Large intestine (tissue), 3 donors: ENCODE data around the gene BATF. TPM values are rescaled to one million over a fixed set of nuclear protein-coding genes. Genes with fewer than 3 reads are reported as not detected.

Experiments
- DNase-seq, 2 donors: peaks; one replicate each; pipeline versions ENCODE4 v3.0.0 to v3.0.0-alpha.2; 2013
- H3K27ac ChIP-seq: one replicate; pipeline ENCODE4 v1.5.1; 2013; ENCODE audit warnings: low read length
- H3K27me3 ChIP-seq: 2 replicates; pipeline ENCODE4 v1.6.1; 2013; ENCODE audit warnings: low read length; ENCODE audit not compliant: control insufficient read depth, insufficient read depth
- H3K36me3 ChIP-seq: 2 replicates; pipeline ENCODE4 v1.6.1; 2013; ENCODE audit warnings: low read length; ENCODE audit not compliant: control insufficient read depth, insufficient read depth
- H3K4me1 ChIP-seq: one replicate; pipeline ENCODE4 v1.6.1; 2013; ENCODE audit warnings: low read length; ENCODE audit not compliant: control insufficient read depth, insufficient read depth
- H3K4me3 ChIP-seq: one replicate; pipeline ENCODE4 v1.5.1; 2013; ENCODE audit warnings: low read length
- H3K9me3 ChIP-seq: one replicate; pipeline ENCODE4 v1.6.1; 2013; ENCODE audit warnings: mild to moderate bottlenecking, low read depth, low read length, moderate library complexity; ENCODE audit not compliant: control insufficient read depth
- WGBS: methylation state at CpG from one replicate; pipeline ENCODE4 v1.1.5; 2013; ENCODE audit warnings: low lambda C conversion rate; ENCODE audit not compliant: insufficient coverage; 5-methylcytosine and 5-hydroxymethylcytosine counted together
- polyA plus RNA-seq: library from polyadenylated mRNA; unstranded; fragments of 120-200 nt; gene quantifications from one replicate; pipeline ENCODE4 v1.2.1, GENCODE V29; 2013

Gene BATF
- polyA plus RNA-seq, 1 donor: 0.67 TPM

DNA sequence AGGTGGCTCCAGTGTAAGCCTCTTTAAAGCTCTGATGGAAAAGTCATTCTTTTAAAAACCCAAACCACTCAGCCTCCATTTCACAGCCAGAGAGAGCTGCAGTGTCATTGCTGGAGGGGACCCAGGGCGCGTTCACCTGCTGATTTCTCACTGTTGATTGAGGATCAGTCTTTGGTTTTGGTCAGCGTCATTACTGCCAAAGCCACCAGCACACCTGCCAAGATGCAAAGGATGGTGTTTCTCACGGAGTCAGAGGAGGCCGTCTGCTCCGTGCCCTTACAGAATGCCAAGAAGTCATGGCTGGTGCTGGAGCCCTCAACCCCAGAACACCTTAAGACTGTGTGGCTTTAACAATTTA, 32.8 kb upstream of the BATF start:
- H3K4me1 ChIP-seq: no peaks in the 10 kb centered on the region
- no peak overlapping the region for H3K4me3 ChIP-seq
- no peaks in the 10 kb centered on the region for H3K9me3 ChIP-seq
- H3K27me3 ChIP-seq: no peaks in the 10 kb centered on the region
- no CpG with 5 or more reads among the region's 6 CpGs for WGBS
- DNase-seq: no peak
- H3K36me3 ChIP-seq: no peaks in the 10 kb centered on the region
- no peak overlapping the region for H3K27ac ChIP-seq

DNA sequence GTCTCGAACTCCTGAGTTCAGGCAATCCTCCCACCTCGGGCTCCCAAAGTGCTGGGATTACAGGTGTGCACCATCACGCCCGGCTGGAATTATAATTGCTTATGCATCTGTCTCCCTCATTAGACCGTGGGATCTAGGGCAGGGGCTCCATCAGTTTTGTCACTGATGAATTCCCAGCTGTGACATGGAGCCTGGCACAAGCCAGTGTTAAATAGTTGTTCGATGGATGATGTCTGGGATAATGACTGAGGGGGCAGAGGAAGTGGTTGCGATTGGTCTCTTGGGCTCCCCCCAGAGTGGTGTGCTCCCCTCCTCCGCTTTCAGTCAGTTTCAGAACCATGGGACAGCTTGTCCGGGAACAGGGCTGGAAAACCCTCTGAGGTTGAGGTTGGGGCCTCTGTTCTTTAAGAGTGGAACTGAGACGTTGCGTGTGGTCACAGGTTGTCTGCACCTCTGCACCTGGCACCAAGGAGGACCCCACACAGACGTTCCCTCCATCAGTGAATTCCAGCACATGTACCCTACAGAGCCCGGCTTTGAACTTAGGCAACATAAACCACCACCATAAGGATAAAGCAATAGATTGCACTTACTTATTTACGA, 30.8 kb upstream of the BATF start:
- Histone ChIP-seq H3K27me3 (no peaks in the 10 kb centered on the region), H3K4me1 (no peaks in the 10 kb centered on the region), H3K27ac (no peak overlapping the region), H3K9me3 (no peaks in the 10 kb centered on the region), H3K4me3 (no peak overlapping the region), H3K36me3 (no peaks in the 10 kb centered on the region)
- no CpG with 5 or more reads among the region's 14 CpGs for WGBS
- DNase-seq: no peak

DNA sequence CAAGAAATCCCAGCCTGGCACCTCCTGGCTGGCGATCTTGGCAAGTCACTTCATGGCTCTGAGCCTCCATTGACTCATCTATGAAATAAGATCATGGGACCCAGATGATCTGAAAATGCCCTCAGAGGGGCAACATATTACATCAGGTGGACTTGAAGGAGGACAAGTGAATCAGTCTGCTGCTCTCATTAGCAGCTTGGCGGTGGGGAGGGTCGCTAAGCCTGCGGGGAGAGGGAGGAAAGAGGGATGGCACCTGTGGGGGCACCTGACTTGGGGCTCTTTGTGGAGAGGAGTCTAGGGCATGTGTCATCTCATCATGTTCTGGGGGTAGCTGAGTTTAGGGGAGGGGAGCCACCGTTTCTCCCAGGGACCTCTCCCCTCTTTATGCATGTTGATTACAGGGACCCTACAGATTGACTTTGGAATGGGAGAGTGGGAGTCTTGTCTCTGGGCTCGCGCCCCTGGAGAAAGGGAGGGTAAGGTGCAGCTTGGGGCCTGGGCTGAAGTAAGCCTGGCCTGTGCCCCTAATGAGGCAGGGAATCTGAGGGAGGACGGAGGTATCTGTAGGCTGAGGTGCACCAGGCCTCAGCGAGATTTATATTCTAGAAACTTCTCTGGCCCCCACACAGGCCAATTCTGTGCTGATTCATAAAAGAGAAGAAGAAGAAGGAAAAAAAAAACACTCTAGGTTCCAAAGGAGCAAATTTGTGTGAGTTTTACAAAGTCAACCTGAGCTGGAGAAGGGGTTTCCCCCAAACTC, 29.3 kb upstream of the BATF start:
- Histone ChIP-seq H3K27ac (no peak overlapping the region), H3K9me3 (no peaks in the 10 kb centered on the region), H3K27me3 (no peaks in the 10 kb centered on the region), H3K4me1 (no peaks in the 10 kb centered on the region), H3K4me3 (no peak overlapping the region), H3K36me3 (no peaks in the 10 kb centered on the region)
- no CpG with 5 or more reads among the region's 9 CpGs for WGBS
- DNase-seq: no peak

DNA sequence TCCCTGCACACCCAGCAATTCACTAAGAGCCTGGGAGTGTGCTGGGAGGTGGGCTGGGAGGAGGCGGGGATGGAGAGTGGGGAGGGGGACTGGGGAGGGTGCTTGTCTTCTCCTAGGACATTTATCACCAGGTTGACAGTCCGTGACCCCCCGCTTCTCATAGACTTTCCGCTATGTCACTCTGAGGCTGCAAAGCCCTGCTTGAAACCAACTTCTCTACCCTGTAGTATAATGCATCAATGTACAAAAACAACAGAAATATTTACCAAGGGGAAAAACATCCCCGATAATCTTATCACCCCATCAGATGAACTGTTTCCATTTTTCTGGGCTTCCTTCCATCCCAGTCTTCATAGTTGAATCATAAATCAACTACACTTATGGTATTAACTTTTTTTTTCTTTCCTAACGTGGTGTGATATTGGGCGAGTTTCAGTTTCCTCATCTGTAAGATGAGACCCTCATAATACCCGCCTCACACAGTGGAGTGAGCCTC, 28.6 kb upstream of the BATF start:
- Histone ChIP-seq H3K27me3 (no peaks in the 10 kb centered on the region), H3K27ac (no peak overlapping the region), H3K36me3 (no peaks in the 10 kb centered on the region), H3K4me3 (no peak overlapping the region), H3K9me3 (no peaks in the 10 kb centered on the region), H3K4me1 (no peaks in the 10 kb centered on the region)
- DNase-seq: no peak
- no CpG with 5 or more reads among the region's 8 CpGs for WGBS

DNA sequence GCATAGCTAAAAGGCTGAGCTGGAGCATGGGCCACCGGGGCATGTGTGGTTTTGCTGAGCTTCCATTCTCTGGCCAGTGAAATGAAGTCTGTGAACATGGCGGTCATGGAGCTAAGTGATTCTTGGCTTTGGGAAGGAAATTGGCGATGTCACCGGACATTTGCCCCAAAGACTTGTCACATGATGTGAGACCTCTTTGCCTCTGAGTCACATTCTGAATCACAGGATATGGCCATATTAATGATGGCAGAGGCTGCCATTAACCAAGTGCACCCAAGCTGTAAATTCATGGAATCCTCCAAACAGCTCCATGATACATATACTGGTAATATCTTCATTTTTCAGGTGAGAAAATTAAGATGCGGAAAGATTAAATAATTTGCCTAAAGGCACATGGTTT, 27.4 kb upstream of the BATF start:
- DNase-seq: no peak
- WGBS: 100% methylated on average over 1 of the region's 5 CpGs
- Histone ChIP-seq H3K27ac (no peak overlapping the region), H3K4me1 (no peaks in the 10 kb centered on the region), H3K9me3 (no peaks in the 10 kb centered on the region), H3K36me3 (no peaks in the 10 kb centered on the region), H3K4me3 (no peak overlapping the region), H3K27me3 (no peaks in the 10 kb centered on the region)

DNA sequence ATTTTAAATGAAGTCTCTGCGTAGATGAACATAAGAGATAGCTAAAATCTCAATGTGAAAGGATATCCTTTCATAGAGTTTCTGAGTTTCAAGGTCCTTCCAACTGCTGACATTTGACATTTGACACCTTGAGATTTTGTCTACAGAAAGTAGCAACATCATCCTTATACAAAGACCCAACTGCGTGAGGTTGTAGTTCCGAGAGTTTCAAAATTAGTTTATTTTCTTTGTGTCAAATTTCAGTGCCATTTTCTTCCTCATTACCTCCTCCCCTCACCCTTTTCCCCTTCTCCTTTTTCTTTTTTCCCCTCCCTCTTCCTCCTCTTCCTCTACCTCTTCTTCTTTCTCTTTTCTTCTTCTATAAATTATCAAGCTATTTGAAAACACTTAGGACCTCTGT, 26.9 kb upstream of the BATF start:
- DNase-seq: no peak
- Histone ChIP-seq H3K36me3 (no peaks in the 10 kb centered on the region), H3K9me3 (no peaks in the 10 kb centered on the region), H3K27me3 (no peaks in the 10 kb centered on the region), H3K27ac (no peak overlapping the region), H3K4me1 (no peaks in the 10 kb centered on the region), H3K4me3 (no peak overlapping the region)
- WGBS: 85% methylated on average over 3 of the region's 3 CpGs

DNA sequence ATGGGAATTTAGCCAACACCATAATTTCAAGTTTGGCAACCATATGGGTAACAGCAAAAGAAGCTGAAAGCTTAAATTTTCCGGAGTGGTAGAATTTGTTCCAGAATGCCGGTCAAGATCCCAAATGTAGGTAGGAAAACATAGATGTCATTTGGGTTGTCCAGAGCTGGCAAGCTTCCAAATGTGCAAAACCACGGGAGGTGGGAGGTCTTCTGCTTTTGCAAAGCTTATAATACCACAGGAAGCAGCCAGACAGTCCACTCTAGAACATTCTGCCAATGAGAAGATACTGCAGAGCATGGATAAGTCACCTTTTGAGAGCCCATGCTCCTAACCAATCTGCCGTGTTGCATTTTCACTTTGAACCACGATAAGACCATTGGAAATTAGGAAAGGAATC, 26.4 kb upstream of the BATF start:
- Histone ChIP-seq H3K27me3 (no peaks in the 10 kb centered on the region), H3K9me3 (no peaks in the 10 kb centered on the region), H3K36me3 (no peaks in the 10 kb centered on the region), H3K4me1 (no peaks in the 10 kb centered on the region), H3K4me3 (no peak overlapping the region), H3K27ac (no peak overlapping the region)
- WGBS: no CpG with 5 or more reads among the region's 5 CpGs
- DNase-seq: no peak

DNA sequence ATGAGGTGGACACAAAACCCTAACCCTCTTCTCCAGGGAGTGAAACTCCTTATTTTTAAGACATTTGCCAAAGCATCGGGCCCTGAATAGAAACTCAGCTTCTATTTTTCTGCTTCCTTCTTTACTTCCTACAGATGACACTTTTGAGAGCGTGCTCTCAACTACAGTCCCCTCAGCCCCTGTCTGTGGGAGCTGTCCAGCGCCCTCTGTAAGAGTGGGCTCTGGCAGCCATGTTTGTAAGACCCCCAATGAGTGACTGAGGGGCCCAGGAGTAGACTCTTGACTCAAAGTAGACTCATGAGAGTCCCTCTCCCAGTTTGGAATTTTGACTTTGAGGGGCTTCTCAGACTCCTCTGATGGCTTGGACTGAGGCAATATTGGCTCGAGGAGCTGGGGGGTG, 25.5 kb upstream of the BATF start:
- no peak overlapping the region for H3K4me3 ChIP-seq
- H3K9me3 ChIP-seq: no peaks in the 10 kb centered on the region
- no peaks in the 10 kb centered on the region for H3K27me3 ChIP-seq
- 86% methylated on average over 1 of the region's 4 CpGs for WGBS
- H3K27ac ChIP-seq: no peak overlapping the region
- H3K36me3 ChIP-seq: no peaks in the 10 kb centered on the region
- no peak for DNase-seq
- H3K4me1 ChIP-seq: no peaks in the 10 kb centered on the region

DNA sequence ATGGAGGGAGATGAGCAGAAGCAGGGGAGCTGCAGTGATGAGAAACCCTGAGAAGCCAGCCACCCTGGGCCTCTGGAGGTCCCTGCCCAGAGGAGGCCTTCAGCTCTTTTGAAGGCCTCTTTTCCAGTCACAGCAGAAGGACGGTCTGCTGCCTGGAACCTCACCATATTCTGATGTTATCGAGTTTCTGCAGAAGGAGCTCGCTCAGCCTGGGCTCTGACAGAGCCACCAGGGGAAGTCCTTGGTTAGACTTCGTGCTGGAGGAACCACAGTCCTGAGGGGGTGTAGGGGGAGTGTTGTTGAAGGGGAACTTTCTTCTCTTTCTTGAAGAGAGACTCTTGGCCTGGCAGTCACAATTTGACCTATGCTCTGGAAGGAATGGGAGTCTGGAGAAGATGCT, 25.1 kb upstream of the BATF start:
- no peaks in the 10 kb centered on the region for H3K4me1 ChIP-seq
- no peak overlapping the region for H3K4me3 ChIP-seq
- DNase-seq: no peak
- no CpG with 5 or more reads among the region's 4 CpGs for WGBS
- H3K36me3 ChIP-seq: no peaks in the 10 kb centered on the region
- H3K27ac ChIP-seq: no peak overlapping the region
- no peaks in the 10 kb centered on the region for H3K27me3 ChIP-seq
- no peaks in the 10 kb centered on the region for H3K9me3 ChIP-seq

DNA sequence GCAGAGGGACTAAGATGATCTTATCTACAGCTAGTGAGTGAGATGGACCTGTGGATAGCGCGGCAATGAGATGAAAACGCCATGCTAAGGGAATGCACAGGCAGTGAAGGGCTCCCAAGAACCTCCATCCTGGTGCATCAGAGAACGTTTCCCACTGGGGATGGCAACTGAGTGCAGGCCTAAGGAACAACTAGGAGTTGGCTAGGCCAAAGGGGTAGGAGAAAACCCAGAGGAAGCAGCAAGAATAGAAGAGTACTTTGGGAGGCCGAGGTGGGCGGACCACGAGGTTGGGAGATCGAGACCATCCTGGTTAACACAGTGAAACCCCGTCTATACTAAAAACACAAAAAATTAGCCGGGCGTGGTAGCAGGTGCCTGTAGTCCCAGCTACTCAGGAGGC, 24.6 kb upstream of the BATF start:
- Histone ChIP-seq H3K27me3 (no peaks in the 10 kb centered on the region), H3K4me1 (no peaks in the 10 kb centered on the region), H3K27ac (no peak overlapping the region), H3K9me3 (no peaks in the 10 kb centered on the region), H3K36me3 (no peaks in the 10 kb centered on the region), H3K4me3 (no peak overlapping the region)
- WGBS: 100% methylated on average over 2 of the region's 11 CpGs
- no peak for DNase-seq
